ENCODE results near the gene KASH5.

- TF ChIP-seq CTCF (IDR thresholded peaks at IDR 0.05), result no peak
- TF ChIP-seq EZH2 (IDR thresholded peaks at IDR 0.05; ENCODE audit: borderline replicate concordance, insufficient read depth, low read depth, low read length, poor library complexity, severe bottlenecking), result no peak
Measured at GRCh38 chr19:49396738-49397505, 8.9 kb downstream of the KASH5 start.

Data from B cell (primary cell).